HG03571 (cell line): Measurements from ENCODE around the gene GRIP2.

Experiments
- ATAC-seq: cut with Tn5 transposase; IDR thresholded peaks from one replicate; pipeline ENCODE4 v1.9.1; 2021; ENCODE audit not compliant: unreplicated experiment

The GRIP2 gene

DNA sequence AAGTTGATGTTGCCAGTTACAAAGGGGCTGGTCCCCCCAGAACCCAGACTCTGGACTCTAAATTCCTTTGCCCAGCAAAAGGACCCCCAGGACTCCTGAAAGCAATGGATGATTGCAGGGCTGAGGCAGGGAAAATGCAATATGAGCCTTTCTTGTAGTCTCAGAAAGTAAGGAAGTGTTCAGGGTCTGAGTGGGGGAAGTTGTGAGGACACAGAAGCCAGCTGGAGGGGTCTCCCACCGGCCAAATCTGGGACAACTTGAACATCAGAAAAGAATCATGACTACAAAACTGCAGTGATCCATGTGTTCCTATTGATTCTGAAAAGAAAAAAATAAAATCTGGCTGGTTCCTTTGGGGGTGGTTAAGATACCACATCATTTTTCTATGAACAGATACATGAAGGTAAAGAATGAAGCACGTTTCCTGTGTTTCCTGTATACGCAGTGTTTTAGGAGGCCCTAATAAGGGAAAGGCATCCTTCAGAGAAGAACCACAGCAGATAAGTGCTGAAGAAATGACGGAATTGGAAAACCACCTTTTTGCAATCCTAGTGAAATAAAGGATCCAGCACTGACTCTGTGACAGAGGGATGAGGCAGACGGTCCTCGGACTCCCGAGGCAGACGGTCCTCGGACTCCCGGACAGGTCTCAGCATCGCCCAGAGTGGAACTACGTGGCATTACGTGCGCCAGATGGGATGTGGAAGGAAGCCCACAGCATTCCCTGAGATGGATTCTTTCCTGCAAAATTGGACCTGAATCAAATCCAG is 22.2 kb upstream of the GRIP2 start:
- ATAC-seq: no peak

DNA sequence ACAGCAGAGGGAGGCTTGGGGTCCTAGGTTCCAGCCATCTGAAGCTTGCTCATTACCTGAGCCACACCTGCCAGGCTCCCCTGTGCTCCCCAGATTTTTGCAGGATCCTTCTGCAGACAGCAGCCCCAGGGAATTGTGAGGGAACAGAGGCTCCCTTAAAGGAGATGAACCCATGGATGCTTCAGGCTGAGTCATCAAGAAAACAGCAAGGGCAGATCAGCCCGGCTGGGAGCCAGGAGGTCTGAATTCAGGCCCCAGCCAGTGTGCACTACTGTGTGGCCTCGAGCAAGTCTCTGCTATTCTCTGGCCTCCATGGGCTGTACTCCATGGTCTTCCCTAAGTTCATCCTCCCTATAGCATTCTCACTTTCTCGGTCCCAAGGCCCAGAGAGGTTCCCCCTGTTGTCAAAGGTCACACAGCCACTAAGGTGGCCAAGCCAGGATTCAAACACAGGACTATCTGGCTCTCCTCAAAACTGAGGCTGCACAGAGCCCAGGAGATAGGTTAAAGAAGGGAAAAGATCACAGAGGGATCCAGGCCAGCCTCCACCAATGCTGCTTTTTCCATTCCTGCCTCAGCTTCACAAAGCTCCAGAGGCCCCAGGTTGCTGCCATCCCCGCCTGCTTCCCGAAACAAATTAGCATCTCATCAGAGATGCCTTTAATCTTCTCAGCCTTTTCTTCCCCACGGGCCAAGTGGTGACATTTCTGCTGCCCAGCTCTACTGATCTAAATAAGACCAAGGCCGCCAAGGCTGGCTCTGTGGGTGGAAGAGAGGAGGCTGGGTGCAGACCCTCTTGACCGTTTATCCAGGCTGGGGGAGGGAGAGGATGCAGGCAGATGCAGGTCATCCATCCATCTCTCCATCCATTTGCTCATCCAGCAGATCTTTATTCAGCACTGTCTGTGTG is 21.2 kb upstream of the GRIP2 start:
- ATAC-seq: no peak

DNA sequence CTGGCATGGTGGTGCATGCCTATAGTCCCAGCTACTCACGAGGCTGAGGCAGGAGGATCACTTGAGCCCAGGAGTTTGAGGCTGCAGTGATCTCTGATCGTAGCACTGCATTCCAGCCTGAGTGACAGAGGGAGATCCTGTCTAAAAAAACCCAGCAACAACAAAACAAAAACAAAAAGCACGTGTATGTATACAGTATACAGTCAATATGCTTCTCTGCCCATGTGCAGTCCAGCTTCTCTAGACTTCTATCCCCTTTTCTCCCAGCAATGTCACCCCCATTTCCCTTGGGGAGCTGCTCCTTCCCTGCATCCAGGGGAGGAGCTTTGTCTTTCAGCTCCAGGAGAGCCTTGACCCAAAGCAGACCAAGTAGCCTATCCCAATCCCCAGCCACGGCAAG is 20.0 kb upstream of the GRIP2 start:
- no peak for ATAC-seq

DNA sequence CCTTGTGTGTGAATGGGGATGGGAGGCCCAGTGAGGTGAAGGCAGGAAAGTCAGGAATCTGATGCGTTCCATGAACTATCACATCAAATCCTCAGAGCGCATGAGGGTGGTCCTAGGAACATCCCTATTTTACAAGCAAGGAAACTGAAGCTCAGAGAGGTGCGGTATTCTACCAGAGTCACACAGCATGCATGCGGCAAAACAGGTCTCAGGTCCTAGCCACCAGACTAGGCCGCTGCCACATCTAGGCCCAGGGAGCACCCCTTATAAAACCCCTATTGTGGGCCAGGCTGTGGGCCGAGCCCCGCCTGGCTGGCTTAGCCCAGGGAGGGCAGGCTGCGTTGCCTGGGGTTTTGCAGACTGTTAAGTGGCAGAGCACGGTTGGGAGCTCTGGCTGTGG is 17.9 kb upstream of the GRIP2 start:
- no peak for ATAC-seq

DNA sequence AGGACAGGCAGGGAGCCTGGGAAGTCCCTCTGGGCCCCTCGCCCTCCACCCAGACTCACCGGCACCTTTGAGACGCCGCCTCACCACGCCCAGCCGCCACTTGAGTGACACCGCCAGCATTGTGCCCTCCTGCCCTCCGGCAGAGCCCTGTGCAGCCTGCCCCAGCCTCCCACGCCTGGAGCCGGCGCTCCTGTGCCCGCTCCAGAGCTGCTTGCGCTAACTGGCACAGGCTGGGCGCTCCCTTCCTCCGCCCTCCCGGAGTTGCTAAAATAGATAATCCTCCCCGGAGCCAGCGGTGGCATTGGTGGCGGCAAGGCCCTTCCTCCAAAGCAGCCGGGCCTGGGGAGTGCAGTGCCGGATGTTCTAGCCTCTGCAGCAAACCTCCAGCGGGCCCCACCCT is 15.7 kb upstream of the GRIP2 start:
- ATAC-seq: no peak

DNA sequence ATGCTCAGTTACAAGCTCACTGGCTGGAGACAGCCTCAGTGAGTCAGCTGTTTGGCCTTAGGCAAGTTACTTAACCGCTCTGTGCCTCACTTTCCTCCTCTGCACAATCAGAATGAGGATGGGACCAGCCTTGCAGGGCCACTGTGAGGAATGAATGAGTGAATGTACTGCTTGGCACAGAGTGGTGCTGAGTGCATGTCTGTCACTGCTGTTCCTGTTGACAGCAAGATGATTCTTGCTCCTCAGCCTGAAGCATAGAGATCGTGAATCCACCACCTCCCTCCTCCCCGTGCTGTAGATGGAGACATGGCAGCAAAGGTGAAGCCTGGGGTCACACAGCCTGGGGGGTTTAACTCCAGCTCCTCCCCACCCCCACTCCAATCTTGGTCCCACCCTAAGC is 14.6 kb upstream of the GRIP2 start:
- ATAC-seq: no peak

DNA sequence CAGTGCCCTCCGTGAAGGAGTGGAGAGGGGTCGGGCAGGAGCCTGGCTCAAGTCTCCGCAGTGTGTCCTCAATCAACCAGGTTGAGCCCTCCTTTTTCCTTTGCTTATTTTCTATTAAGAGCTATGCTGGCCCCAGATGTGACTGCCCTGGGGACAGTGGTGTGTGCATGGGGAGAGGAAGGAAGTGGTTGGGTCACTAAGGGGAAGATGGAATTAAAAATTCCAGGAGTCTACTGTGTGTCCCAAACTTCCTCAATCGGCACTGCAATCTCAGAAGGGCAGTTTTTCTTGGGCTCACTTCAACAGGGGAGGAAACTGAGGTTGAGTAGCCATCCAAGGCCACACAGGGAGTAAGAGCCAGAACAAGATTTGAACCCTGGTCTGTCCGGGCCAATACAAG is 13.7 kb upstream of the GRIP2 start:
- no peak for ATAC-seq

DNA sequence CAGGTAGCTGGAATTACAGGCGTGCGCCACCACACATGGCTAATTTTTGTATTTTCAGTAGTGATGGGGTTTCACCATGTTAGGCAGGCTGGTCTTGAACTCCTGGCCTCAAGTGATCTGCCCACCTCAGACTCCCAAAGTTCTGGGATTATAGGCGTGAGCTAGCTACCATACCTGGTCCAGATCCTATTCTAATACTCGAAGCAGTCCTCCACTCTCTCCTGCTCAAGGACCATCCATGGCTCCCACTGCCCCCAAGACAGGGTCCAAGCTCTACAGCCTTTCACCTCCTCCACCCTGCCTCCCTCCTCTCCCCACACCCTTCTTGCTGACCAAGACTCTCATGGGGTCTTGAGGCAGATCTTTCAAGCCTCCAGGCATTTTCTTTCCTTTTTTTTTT is 12.6 kb upstream of the GRIP2 start:
- no peak for ATAC-seq

DNA sequence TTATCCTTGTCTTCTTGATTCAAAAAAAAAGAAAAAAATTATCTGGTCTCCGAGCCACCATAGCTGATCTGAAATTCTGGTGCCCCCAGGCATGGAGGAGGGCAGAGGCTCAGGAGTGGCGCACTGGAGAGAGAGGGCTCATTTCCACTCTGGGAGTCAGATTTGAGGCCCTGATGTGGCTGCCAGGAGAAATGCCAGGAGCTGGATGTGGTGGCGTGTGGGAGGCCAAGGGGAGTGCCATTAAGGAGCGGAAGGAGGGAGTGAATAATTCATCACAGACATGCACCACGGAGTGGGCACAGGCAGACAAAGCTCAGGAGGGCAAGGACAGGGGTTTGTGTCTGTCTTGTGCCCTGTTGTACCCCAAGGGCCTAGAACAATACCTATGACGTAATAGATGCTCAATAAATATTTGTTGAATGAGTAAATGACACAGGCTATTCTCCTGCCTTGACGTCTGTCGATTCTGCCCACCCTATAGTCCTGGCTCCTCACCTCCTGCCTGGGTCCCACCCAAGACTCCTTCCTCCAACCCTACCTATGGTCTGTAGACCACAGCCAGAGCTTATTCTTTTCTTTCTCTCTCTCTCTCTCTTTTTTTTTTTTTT is 12.0 kb upstream of the GRIP2 start:
- no peak for ATAC-seq

DNA sequence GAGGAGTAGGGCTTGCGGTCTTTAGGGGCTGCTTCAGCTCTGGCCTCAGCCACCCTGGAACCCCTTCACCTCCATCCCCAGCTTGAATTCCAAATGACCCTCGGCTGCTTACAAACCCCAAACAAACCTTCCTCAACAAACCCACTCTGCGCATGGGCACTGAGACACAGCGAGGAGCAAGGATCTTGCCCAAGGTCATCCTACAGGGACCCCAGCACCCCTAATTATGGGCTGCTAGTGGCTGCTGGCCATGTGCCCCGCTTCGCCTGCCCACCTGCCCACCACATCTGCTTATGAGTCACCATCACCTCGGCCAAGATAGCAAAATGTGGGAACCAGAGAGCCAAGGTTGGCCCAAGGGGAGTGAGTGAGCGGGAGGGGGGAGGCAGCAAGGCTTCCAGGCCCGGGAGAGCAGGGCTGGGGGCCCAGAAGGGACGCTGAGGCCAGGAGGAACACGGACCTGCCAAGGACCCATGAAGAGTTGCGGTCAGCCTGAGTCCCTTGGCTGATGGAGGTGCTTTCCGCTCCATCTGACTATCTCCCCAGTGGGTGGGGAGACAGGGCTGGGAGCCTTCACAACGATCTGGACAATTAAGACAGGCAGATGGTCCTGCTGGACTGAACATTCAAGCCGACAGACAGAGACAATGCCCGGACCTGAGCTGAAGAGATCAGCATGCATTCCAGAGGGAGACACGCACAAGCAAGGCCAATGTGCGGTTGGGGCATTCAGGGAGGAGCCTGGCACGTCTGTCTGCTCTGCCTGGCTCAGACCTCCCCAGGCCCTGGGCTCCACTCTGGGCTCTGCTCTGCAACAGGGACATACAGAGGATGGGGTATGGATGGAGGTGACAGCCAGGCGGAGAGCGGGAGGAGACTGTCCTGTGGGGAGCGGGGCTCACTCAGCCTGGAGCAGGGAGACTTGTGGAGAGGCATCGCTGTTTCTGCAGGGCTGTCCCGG is 10.8 kb upstream of the GRIP2 start:
- ATAC-seq: no peak

DNA sequence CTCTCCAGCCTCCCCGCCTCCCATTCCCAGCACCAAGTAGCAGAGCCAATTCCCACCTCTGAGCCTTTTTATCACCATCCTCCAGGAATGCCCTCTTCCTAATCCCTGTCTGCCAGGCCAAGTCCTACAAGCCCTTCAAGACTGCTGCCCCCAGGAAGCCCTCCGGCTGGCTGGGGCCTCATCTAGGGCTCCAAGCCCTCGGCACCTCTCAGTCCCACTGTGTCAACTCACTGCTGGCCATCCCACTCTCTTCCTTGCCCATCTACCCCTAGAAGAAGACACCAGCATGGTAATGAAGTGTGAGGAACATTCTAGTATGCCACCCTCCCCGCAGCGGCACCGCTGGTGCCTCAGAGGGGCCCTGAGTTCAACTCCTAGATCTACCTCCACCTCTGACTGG is 10.0 kb upstream of the GRIP2 start:
- no peak for ATAC-seq

DNA sequence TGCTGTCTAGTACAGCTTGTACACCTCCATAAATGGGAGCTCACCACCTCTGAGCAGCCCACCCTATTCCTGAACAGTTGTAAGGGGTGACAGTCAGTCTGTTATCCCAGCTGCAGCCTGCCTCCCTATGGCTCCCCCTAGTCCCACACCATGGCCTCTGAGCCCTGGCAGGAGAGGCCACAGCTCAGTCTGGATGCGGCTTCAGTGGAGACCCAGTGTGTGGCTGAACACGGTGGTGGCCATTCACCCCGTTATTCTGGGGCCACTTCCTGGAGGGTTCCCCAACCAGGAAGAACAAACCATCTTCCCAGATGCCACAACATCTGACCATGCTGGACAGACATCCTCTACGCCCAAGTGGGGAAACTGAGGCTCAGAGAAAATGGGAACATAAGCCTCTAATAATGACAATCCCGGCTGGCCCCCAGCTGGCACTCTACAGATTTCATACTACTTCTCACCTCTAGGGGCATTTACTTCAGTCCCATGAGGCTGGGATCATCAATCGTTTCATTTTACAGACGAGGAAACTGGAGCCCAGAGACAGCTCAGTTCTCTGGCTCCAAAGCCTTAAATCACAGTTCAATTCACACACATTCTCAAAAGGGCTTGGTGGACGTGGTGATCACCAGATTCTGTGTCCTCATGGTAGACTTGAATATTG is 9.2 kb upstream of the GRIP2 start:
- ATAC-seq: no peak

DNA sequence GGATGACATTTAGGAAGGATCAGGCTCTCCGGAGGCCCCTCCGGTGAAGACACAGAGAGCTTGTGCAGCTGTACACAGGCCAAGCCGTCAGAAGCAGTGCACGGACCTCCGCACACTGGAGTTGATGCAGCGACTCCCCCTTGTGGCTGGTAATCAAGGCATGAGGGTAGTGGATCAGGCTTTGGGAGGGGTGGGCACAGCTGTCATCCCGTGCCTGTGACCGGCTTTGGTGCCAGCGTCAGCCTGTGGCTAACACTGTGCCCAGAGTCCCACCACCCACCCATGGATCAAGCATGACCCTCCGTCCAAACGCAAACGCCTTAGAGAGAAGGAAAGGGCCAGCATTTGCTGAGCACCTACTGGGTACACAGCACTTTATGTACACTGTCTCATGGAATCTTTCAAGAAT is 8.2 kb upstream of the GRIP2 start:
- no peak for ATAC-seq

DNA sequence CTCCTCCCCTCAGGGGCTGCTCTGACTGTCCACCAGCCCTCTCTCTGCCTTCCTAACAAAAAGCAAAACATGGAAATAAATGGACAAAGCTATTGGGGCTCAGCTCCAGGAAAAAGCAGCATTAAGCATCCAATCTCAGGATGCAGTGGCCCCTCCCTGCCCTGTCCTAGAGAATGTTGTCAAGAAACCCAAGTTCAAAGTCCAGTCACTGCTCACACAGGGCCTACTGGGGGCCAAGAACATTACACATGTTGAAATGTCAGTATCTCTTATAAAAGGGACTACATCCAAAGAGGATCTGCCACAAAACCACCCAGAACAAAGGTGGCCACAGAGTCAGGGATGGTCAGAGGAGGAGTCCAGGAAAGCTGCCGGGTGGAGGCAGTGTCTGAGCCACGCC is 7.6 kb upstream of the GRIP2 start:
- ATAC-seq: no peak

DNA sequence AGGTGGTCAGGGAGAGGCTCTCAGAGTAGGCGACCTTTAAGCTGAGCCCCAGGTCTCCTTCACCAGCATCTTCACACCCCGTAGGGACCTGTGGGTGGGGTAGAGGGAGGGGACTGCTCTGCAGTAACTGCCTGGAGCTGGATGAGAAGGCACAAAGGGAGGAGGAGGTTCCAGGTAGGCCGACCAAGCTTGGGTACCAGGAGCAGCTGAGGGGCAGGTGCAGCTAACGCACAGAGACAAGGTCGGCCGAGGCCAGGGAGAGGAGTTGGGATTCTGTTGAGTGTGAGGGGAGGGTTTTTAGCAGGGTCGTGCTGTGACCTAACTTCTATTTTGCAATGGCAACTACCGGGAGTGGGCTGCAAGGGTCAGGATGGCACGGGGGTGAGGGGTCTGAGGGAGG is 5.9 kb upstream of the GRIP2 start:
- no peak for ATAC-seq

DNA sequence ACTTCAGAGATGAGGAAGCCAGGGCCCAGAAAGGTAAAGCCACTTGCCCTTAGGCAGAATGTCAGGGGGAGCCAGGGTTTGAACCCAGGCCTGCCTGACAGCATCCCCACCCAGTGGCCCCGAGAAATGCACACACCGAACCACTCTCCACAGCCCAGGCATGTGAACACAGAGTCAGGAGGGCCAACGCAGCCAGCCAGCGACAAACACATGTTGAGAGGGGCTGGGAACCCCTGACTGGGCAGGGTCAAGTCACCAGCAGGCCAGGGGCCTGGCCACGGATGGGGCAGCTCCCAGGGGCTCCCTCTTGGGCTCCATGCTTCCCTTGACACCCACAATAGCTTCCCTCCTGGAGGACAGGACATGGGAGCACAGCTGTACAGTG is 5.1 kb upstream of the GRIP2 start:
- ATAC-seq: no peak

DNA sequence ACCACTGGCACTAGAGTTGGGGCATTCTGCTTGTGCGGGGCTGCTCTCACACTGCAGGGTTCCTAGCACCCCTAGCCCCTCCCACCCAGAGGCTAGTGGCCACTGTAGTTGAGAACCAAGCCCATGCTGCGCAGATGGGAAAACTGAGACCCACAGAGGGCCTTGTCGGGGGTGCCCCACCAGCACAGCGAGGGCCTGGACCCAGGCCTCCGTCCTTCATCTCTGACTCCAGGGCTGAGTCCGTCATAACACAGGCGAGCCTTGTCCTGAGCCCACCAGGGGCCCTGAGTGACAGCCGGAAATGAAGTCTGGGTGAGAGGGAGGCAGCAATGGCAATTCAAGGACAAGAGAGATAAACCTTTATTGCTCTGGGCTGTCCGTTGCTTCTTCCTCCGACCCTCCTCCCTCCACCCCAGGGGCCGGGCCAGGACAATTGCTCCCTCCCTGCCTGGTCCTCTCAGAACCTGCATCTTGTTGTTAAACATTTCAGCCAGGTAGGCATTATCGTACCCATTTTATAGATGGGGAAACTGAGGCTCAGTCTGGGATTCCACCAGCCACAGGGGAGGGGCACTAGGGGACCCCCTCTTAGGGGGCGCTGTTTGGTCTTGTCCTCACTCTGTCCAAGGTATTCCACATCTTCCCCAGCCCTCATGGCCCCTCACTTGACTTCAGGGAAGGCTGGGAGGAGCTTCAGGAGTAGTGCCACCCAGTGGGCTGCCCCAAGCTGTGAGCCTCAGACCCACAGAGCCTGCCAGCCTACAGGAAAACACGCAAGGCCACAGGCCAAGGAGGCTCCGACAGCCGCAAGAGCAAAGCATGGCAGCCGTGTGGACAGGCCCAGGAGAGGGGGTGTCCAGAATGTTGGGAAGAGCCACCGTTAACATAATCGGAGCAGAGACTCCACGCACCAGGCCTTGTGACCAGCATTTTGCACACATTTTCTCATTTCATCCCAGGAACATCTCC is 4.4 kb upstream of the GRIP2 start:
- no peak for ATAC-seq

DNA sequence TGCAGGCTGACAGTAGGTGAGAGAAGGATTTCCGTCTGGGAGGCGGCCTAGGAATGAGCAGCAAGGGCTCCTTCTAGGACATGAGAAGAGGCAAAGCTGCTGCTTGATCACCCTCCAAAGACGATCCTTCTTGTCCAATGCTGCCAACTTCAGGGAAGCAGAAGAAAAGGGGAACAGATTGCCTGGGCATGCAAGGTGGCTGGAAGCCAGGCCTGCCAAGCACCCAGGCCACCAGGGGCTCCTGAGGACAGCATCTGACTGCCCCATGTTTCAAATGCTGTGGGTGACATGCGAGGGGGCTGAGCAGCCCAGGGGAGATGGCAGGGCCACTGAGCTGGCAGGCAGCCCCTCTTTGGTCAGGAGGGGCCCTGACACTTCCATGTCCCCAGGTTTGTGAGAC is 3.3 kb upstream of the GRIP2 start:
- no peak for ATAC-seq

DNA sequence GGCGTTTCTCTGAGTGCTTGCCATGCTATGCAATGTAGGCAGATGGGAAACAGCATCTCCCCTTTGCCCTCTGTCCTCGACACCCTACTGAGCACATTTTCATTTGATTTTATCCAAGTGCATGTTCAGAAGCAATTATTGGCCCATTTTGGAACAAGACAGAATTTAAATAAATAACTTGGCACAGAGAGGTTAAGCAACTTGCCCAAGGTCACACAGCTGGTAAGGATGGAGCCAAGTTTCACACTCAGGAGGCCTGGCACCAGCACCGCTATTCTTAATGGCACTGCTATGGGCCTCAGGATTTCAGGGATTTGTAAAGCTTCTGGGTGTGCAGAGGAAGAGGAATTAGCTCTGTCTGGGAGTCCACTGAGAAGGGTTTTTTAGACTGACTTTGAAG is 2.5 kb upstream of the GRIP2 start:
- ATAC-seq: no peak
